GM12878 (cell line): ENCODE measurements around the gene TGFBR3. TPM values are rescaled to one million over a fixed set of nuclear protein-coding genes. Genes with fewer than 3 reads are reported as not detected.

Experiments used
- ATAC-seq: fragments of 200-7000 bp; cut with Tn5 transposase; 3 replicates; pipeline ENCODE4 v1.9.1; 2020; ENCODE audit warnings: mild to moderate bottlenecking, moderate library complexity
- BruUV-seq: library from RNA; stranded (reverse); fragments of 400-500 nt; replicated peaks from 2 replicates; lab custom pipeline; 2021; lab: Mats Ljungman, UMichigan
- CTCF ChIA-PET: fragments of 300-600 bp; sonication (Branson Sonifier 250); formaldehyde crosslinking; extraction: SDS; loops from one replicate; lab custom pipeline; 2021; ENCODE audit warnings: inconsistent platforms; lab: Yijun Ruan, JAX
- POLR2A ChIA-PET: fragments of 350-600 bp; formaldehyde crosslinking; extraction: SDS; loops from one replicate; lab custom pipeline; 2021; ENCODE audit warnings: inconsistent platforms; lab: Charles Lee
- RAD21 ChIA-PET: fragments of 300-600 bp; sonication (Branson Sonifier 250); formaldehyde crosslinking; loops from one replicate; lab custom pipeline; 2023; ENCODE audit warnings: antibody characterized with exemption; ENCODE audit not compliant: unreplicated experiment; lab: Charles Lee
- SMC1A ChIA-PET: fragments of 300-600 bp; sonication (Branson Sonifier 250); formaldehyde crosslinking; loops from one replicate; lab custom pipeline; 2023; ENCODE audit not compliant: unreplicated experiment, uncharacterized antibody; lab: Charles Lee
- DNase-seq: peaks from one replicate; pipeline ENCODE4 v3.0.0-alpha.2; 2011; ENCODE audit warnings: low read depth, low spot score
- FAIRE-seq: peaks from 3 replicates; lab custom pipeline; 2011; peaks lifted over from hg19 to GRCh38; lab: Jason Lieb, UNC
- H2AFZ ChIP-seq: 2 replicates; pipeline ENCODE4 v1.6.0; 2011; ENCODE audit warnings: low read depth, low read length, control low read depth; ENCODE audit not compliant: control insufficient read depth
- H3K27ac ChIP-seq: 2 replicates; pipeline ENCODE4 v1.5.1; 2011; ENCODE audit warnings: control low read depth; ENCODE audit not compliant: control insufficient read depth, insufficient read depth
- H3K27me3 ChIP-seq, 2 experiments: replicated peaks in 1 of 2; 2 replicates each; pipeline versions ENCODE4 v1.6.0 to v1.6.1; 2011; ENCODE audit warnings: low read length in 1 of 2; ENCODE audit not compliant: control insufficient read depth in 2 of 2, insufficient read depth in 2 of 2
- H3K36me3 ChIP-seq, 2 experiments: 2 replicates each; pipeline ENCODE4 v1.5.1; 2011; ENCODE audit warnings: low read length in 1 of 2; ENCODE audit not compliant: control insufficient read depth in 2 of 2, insufficient read depth in 2 of 2
- H3K4me1 ChIP-seq: 2 replicates; pipeline ENCODE4 v1.6.1; 2011; ENCODE audit warnings: mild to moderate bottlenecking, low read length, moderate library complexity, mixed read lengths; ENCODE audit not compliant: control insufficient read depth, insufficient read depth
- H3K4me2 ChIP-seq: 2 replicates; pipeline ENCODE4 v1.6.0; 2011; ENCODE audit warnings: control low read depth; ENCODE audit not compliant: control insufficient read depth, insufficient read depth
- H3K4me3 ChIP-seq: fragments of 200-600 bp; sonication (generic); 2 replicates; pipeline ENCODE4 v1.5.1; 2016
- H3K79me2 ChIP-seq: 2 replicates; pipeline ENCODE4 v1.6.0; 2011; ENCODE audit warnings: low read length; ENCODE audit not compliant: control insufficient read depth, insufficient read depth
- H3K9ac ChIP-seq: 2 replicates; pipeline ENCODE4 v1.8.0; 2011; ENCODE audit warnings: low read length, control low read depth, mixed read lengths; ENCODE audit not compliant: control insufficient read depth, insufficient read depth
- H3K9me3 ChIP-seq: replicated peaks from 3 replicates; pipeline ENCODE4 v1.5.1; 2011; ENCODE audit warnings: mild to moderate bottlenecking, low read length; ENCODE audit not compliant: control insufficient read depth, insufficient read depth
- H4K20me1 ChIP-seq: 2 replicates; pipeline ENCODE4 v1.6.0; 2011; ENCODE audit not compliant: control insufficient read depth, insufficient read depth
- EGR1 ChIP-seq, 2 experiments: IDR thresholded peaks; 1 replicate in 1 of 2; 2 replicates in 1 of 2; pipeline ENCODE4 v1.6.1; 2011 to 2012; ENCODE audit warnings: low read depth in 2 of 2, low read length in 2 of 2, borderline replicate concordance in 1 of 2, mild to moderate bottlenecking in 1 of 2, moderate library complexity in 1 of 2
- FOS ChIP-seq: IDR thresholded peaks from 3 replicates; pipeline ENCODE4 v1.6.1; 2011; ENCODE audit warnings: borderline replicate concordance; ENCODE audit not compliant: insufficient read length; ENCODE audit errors: extremely low read depth
- SRF ChIP-seq, 2 experiments: IDR thresholded peaks; 2 replicates each; pipeline ENCODE4 v1.6.1; 2011; ENCODE audit warnings: low read depth in 2 of 2, low read length in 2 of 2, mild to moderate bottlenecking in 1 of 2, moderate library complexity in 1 of 2
- WGBS: methylation state at CpG from one replicate; pipeline ENCODE4 v1.1.6; 2016; ENCODE audit warnings: low lambda C conversion rate; ENCODE audit not compliant: insufficient replicate concordance, insufficient coverage; ENCODE audit errors: missing lambda C conversion rate; 5-methylcytosine and 5-hydroxymethylcytosine counted together
- in situ Hi-C: fragments of 300-500 bp; cut with MboI; formaldehyde crosslinking; loops from 9 replicates; pipeline ENCODE4 v1.14.3; 2018; ENCODE audit warnings: mixed read lengths
- intact Hi-C: fragments of 100-400 bp; cut with micrococcal nuclease; formaldehyde crosslinking; loops from one replicate; pipeline ENCODE4 v1.14.2; 2022; ENCODE audit not compliant: unreplicated experiment
- polyA plus RNA-seq, 11 experiments: library from polyadenylated mRNA; depleted of rRNA in 4 of 11; unstranded in 6 of 11; stranded (reverse) in 5 of 11; fragments of >200 nt; fragmentation: Nextera tagmentation in 4 of 11; fragmentation: Illumina TruSeq in 1 of 11; extraction: Ambion mirVana in 4 of 11; extraction: Trizol in 1 of 11; gene quantifications; 1 replicate in 1 of 11; 2 replicates in 10 of 11; pipeline versions ENCODE4 v1.2.1 to v1.2.3, GENCODE V29; 2011 to 2016; ENCODE audit warnings: inconsistent platforms in 2 of 11, missing spikeins in 2 of 11, low read depth in 1 of 11
- total RNA-seq, 4 experiments: library from RNA; depleted of rRNA in 3 of 4; stranded (reverse); fragments of >200 nt in 3 of 4; fragmentation: Illumina TruSeq in 1 of 4; extraction: Trizol in 1 of 4; gene quantifications; 2 replicates each; pipeline versions ENCODE4 v1.2.1 to v1.2.3, GENCODE V29; 2013 to 2021
- TF ChIP-seq, protein P1 (sequence below): fragments of 450-650 bp; IDR thresholded peaks from 2 replicates; pipeline ENCODE4 v1.6.1; 2017; ENCODE audit warnings: antibody characterized with exemption, mild to moderate bottlenecking, moderate library complexity
- TF ChIP-seq, protein P2 (sequence below): fragments of 450-650 bp; IDR thresholded peaks from 2 replicates; pipeline ENCODE4 v1.6.1; 2017; ENCODE audit warnings: mild to moderate bottlenecking, moderate library complexity
- TF ChIP-seq, protein P3 (sequence below): fragments of 450-650 bp; IDR thresholded peaks from 2 replicates; pipeline ENCODE4 v1.6.1; 2018; ENCODE audit warnings: borderline replicate concordance, mild to moderate bottlenecking; ENCODE audit not compliant: partially characterized antibody
- TF ChIP-seq, protein P4 (sequence below): fragments of 450-650 bp; IDR thresholded peaks from 2 replicates; pipeline ENCODE4 v1.6.1; 2017; ENCODE audit warnings: low read depth, mild to moderate bottlenecking, moderate library complexity

TGFBR3 gene
- total and polyA plus RNA-seq, 10 of the 15 experiments (the other 5 are each of a cell fraction or from before 2014, with no cell fraction given), result 2.7 to 16.5 (median 12.6) TPM

DNA sequence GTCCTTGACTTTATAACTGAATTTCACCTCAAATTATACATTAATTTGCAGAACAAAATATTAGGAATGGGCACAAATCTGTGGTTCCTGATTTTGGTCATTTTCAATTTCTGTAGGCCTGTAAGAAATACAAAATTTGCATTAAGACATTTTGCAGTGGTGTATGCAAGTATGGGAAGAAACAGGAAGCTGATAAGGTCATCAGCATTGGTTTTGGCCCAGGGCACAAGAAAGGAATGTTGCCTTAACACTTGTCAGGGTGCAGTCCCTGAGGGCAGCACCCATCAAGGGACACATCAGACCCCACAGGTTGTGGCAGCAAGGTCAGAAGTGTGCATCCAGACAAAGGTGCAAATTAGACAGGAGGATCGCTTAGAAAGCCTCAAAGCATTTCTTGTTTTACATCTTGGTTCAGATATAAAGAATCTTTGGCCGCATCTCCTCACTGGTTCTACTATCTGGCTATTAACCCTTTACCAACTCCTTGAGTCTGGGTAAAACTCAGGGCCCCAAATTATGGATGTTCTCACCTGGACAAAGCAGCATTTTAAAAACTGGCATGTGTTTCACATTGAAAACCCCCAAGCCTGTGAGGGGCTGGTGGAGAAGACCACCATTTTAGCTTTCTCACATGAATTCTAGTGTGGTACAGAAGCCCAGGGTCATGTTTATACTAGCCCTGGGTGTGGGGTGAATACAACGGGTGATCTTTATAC, 202.9 kb downstream of the TGFBR3 start (continued):
- TF ChIP-seq, protein P1, sequence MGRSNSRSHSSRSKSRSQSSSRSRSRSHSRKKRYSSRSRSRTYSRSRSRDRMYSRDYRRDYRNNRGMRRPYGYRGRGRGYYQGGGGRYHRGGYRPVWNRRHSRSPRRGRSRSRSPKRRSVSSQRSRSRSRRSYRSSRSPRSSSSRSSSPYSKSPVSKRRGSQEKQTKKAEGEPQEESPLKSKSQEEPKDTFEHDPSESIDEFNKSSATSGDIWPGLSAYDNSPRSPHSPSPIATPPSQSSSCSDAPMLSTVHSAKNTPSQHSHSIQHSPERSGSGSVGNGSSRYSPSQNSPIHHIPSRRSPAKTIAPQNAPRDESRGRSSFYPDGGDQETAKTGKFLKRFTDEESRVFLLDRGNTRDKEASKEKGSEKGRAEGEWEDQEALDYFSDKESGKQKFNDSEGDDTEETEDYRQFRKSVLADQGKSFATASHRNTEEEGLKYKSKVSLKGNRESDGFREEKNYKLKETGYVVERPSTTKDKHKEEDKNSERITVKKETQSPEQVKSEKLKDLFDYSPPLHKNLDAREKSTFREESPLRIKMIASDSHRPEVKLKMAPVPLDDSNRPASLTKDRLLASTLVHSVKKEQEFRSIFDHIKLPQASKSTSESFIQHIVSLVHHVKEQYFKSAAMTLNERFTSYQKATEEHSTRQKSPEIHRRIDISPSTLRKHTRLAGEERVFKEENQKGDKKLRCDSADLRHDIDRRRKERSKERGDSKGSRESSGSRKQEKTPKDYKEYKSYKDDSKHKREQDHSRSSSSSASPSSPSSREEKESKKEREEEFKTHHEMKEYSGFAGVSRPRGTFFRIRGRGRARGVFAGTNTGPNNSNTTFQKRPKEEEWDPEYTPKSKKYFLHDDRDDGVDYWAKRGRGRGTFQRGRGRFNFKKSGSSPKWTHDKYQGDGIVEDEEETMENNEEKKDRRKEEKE, result no peak
- TF ChIP-seq FOS (no peak), EGR1 (IDR thresholded peaks at IDR 0.05; ENCODE audit: borderline replicate concordance in 1 of 2, low read depth in 2 of 2, low read length in 2 of 2) (no peak)

DNA sequence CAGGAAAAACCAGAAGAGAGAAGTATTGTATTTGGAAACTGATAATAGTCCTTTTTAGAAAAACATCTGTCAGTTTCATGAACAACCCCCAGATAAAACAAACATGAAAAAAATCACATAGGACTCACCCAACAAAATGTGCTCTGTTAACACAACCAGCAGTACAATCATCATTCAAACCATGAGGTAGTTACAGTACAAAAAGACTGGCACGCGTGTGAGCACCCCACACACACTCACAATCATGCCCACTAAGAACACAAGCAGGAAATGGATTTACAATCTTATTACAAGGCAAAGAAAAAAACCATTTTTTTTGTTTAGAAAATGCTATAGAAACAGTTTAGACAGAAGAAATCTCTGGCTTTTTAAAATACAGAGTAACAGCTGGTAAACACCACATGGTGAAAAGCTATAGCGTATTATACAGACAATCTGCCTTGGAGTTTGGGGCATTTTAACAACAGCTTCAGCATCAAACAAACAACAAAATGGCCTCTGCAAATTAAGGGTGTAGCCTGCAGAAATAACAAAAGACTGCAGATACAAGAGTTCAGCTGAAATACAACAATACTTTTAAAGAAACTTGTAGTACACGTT, 205.3 kb downstream of the TGFBR3 start:
- Histone ChIP-seq H3K9ac (no peak overlapping the region), H3K27ac (no peak overlapping the region), H3K79me2 (no peaks in the 10 kb centered on the region), H3K4me3 (no peak overlapping the region), H3K4me1 (peaks cover 21% of the 10 kb centered on the region), H3K36me3 (no peaks in the 10 kb centered on the region), H3K27me3 (no peaks in the 10 kb centered on the region), H4K20me1 (no peaks in the 10 kb centered on the region), H3K4me2 (no peak overlapping the region), H3K9me3 (no peaks in the 10 kb centered on the region; the same call in 2 of the 3 replicates), H2AFZ (no peak overlapping the region)
- intact Hi-C loops, result no loop called here
- POLR2A ChIA-PET, result interaction anchor here (0.5 kb wide), 1 partner anchor 9 kb away, joined by 8 read pairs; no protein-coding TSS in a partner anchor
- CTCF ChIA-PET, result no interaction called here
- TF ChIP-seq, protein P2, sequence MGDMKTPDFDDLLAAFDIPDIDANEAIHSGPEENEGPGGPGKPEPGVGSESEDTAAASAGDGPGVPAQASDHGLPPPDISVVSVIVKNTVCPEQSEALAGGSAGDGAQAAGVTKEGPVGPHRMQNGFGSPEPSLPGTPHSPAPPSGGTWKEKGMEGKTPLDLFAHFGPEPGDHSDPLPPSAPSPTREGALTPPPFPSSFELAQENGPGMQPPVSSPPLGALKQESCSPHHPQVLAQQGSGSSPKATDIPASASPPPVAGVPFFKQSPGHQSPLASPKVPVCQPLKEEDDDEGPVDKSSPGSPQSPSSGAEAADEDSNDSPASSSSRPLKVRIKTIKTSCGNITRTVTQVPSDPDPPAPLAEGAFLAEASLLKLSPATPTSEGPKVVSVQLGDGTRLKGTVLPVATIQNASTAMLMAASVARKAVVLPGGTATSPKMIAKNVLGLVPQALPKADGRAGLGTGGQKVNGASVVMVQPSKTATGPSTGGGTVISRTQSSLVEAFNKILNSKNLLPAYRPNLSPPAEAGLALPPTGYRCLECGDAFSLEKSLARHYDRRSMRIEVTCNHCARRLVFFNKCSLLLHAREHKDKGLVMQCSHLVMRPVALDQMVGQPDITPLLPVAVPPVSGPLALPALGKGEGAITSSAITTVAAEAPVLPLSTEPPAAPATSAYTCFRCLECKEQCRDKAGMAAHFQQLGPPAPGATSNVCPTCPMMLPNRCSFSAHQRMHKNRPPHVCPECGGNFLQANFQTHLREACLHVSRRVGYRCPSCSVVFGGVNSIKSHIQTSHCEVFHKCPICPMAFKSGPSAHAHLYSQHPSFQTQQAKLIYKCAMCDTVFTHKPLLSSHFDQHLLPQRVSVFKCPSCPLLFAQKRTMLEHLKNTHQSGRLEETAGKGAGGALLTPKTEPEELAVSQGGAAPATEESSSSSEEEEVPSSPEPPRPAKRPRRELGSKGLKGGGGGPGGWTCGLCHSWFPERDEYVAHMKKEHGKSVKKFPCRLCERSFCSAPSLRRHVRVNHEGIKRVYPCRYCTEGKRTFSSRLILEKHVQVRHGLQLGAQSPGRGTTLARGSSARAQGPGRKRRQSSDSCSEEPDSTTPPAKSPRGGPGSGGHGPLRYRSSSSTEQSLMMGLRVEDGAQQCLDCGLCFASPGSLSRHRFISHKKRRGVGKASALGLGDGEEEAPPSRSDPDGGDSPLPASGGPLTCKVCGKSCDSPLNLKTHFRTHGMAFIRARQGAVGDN, result no peak
- no peak for TF ChIP-seq SRF (IDR thresholded peaks at IDR 0.05; ENCODE audit: low read depth in 2 of 2, low read length in 2 of 2)
- TF ChIP-seq, protein P3, sequence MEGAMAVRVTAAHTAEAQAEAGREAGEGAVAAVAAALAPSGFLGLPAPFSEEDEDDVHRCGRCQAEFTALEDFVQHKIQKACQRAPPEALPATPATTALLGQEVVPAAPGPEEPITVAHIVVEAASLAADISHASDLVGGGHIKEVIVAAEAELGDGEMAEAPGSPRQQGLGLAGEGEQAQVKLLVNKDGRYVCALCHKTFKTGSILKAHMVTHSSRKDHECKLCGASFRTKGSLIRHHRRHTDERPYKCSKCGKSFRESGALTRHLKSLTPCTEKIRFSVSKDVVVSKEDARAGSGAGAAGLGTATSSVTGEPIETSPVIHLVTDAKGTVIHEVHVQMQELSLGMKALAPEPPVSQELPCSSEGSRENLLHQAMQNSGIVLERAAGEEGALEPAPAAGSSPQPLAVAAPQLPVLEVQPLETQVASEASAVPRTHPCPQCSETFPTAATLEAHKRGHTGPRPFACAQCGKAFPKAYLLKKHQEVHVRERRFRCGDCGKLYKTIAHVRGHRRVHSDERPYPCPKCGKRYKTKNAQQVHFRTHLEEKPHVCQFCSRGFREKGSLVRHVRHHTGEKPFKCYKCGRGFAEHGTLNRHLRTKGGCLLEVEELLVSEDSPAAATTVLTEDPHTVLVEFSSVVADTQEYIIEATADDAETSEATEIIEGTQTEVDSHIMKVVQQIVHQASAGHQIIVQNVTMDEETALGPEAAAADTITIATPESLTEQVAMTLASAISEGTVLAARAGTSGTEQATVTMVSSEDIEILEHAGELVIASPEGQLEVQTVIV, result no peak
- TF ChIP-seq, protein P4, sequence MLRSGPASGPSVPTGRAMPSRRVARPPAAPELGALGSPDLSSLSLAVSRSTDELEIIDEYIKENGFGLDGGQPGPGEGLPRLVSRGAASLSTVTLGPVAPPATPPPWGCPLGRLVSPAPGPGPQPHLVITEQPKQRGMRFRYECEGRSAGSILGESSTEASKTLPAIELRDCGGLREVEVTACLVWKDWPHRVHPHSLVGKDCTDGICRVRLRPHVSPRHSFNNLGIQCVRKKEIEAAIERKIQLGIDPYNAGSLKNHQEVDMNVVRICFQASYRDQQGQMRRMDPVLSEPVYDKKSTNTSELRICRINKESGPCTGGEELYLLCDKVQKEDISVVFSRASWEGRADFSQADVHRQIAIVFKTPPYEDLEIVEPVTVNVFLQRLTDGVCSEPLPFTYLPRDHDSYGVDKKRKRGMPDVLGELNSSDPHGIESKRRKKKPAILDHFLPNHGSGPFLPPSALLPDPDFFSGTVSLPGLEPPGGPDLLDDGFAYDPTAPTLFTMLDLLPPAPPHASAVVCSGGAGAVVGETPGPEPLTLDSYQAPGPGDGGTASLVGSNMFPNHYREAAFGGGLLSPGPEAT, result no peak
- FAIRE-seq (no peak), ATAC-seq (no peak), DNase-seq (no peak)
- SMC1A ChIA-PET, result no interaction called here
- RAD21 ChIA-PET, result no interaction called here
- in situ Hi-C loops, result no loop called here
- no TSS peak for BruUV-seq
- WGBS, result 91% methylated on average over 4 of the region's 4 CpGs
